GM15510 (cell line): Measurements from ENCODE around the gene RAB28.

ENCODE experiments used
- POLR2A ChIP-seq: IDR thresholded peaks from 3 replicates; pipeline ENCODE4 v1.6.1; 2011; ENCODE audit warnings: borderline replicate concordance; ENCODE audit not compliant: insufficient read length; ENCODE audit errors: extremely low read depth

Gene RAB28

DNA sequence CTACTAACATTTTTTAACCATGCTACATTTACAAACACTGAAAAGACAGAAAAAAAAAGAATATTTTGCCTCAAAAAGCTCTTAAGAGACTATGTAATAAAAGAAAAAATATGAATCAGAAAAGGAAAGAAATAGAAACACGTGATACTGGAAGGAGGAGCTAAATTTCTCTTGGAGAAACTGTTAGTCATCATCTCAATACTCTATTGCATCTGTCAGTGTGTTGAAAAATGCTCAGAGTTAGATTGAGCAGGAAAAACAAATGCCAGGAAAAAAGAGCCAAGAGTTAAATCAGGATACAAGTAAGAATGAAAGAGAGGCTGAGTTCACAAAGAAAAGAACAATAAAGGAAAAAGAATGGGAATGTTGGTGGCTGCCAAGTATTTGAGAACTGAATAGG lies 2.6 kb downstream of the RAB28 start:
- TF ChIP-seq POLR2A: no peak

DNA sequence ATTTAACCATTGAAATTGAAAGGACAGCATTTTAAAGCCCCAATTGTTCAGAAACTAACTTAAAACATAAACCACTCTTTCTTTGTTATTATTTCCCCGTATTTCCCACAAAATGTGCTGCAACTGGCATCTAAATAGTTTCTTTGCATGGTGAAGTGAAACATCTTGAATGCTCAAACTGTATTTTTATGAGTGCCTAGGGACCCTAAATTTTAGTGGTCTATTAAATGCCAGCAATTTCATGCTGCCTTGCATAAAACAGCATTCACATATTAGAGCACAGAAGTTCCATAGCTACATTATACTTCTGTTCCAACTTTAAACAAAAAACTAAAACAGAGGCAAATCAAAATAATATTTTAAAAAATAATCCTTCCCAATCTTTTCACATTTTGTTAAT lies 5.4 kb downstream of the RAB28 start:
- no peak for TF ChIP-seq POLR2A

DNA sequence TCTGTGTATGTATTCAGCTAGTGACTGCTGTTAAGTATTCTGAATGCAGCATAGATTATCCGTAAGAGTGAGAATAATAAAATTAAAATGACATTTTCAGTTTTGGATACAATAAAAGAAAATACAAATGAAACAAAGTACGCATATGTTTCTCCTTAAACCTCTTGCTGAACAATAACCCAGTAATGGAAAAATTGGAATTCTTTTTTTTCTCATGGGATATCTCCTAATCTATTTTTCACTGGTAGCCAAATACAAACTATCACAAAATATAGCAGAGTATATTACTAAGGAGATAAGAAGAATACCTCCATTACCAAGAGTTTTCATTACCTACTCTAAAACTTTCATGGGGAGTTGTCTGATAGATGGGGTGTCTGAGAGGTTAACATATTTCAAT lies 6.0 kb downstream of the RAB28 start:
- no peak for TF ChIP-seq POLR2A

DNA sequence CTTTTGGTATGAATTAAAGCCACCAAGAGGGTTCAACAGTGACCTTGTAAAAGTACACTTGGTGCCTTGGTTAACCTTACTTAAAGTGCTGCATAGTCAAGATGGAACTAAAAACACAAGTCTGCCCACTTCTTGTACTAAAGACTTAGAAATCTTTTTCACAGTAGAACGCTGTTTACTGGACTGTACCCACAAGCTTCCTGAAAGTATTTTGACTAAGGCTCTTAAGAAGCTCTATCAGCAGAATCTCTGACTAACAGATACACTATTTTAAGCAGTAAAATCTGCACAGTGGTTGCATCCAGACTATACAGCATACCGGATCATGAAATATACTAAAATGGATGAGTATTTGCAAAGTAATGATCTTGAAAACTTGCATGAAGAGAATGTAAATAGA lies 7.2 kb downstream of the RAB28 start:
- no peak for TF ChIP-seq POLR2A

DNA sequence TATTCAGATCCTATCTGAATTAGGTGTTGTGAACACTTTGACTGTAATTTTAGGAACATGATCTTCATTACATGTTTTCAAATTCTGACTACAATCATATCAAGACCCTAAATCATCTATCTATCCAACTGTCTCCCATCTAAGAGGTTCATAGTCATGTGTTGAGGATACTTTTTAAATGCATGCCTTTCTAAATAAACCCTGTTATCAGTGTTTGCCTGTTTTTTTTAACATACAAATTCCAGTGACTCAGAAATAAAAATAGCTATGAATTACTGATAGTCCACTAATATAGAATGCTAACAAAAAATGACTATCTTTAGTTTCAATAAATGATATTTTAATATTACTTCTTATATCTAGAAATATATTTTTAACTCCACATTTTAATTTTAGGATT lies 8.0 kb downstream of the RAB28 start:
- no peak for TF ChIP-seq POLR2A

DNA sequence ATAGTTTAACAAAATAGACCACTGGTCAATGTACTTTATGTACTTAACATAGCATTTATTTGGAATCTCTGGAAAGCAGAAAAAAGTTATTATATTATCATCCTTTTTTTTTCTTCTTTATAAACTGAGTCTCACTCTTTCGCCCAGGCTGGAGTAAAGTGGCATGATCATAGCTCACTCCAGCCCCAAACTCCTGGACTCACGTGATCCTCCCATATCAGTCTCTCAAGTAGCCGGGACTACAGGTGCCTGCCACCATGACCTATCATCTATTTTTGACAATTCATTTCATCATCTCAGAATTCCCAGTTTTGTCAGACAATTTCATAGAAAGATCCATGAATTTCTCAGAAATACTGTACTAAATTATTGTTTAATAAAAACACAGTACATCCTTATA lies 12.7 kb downstream of the RAB28 start:
- TF ChIP-seq POLR2A: no peak

DNA sequence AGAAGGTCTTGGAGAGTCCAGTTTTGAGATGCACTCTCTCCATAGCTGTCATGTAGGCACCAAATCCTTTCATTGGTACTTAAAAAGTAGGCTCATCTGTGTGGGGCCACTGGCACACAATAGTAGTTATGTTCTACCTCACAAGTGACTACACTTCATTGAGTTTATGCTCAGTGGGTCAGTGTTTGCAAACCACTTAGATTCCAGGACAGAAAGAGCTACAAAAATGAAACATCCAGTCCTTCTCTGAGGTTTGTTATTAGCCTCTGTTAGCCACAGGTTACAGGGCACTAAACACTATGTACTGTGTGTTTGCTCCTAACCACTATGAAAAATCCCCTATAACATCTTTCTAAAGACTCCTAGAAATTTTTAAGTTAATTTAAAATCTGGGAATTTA lies 13.8 kb downstream of the RAB28 start:
- TF ChIP-seq POLR2A: no peak

DNA sequence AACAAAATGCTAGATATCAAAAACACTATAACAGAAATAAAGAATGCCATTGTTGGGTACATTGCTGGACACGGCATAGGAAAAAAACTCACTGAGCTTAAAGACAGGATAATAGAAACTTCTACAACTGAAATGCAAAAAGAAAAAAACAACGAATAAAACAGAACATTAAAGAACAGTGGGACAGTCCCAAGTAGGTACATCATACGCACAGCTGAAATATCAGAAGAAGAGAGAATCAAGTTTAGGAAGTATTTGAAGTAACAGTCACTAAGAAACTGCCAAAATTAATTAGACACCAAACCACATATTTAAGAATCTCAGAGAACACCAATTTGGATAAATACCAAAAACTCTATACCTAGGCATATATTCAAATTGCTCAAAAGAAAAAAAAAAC lies 19.2 kb downstream of the RAB28 start:
- no peak for TF ChIP-seq POLR2A

DNA sequence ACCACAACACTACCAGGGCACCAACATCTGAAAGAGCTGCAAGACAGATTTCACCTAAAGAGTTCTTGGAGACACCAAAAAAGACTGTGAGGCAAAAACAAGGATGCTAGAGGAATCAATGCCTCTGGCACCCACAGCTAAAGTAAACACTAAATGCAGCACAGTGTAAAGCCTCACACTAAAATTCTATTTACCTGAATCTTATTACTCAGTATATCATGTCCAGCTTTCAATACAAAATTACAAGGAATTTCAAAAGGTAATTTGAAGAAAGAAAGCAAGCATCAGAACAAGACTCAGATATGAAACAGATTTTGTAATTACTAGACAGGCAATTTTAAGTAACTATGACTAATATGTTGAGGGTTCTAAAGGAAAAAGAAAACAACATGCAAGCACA lies 19.6 kb downstream of the RAB28 start:
- TF ChIP-seq POLR2A: no peak

DNA sequence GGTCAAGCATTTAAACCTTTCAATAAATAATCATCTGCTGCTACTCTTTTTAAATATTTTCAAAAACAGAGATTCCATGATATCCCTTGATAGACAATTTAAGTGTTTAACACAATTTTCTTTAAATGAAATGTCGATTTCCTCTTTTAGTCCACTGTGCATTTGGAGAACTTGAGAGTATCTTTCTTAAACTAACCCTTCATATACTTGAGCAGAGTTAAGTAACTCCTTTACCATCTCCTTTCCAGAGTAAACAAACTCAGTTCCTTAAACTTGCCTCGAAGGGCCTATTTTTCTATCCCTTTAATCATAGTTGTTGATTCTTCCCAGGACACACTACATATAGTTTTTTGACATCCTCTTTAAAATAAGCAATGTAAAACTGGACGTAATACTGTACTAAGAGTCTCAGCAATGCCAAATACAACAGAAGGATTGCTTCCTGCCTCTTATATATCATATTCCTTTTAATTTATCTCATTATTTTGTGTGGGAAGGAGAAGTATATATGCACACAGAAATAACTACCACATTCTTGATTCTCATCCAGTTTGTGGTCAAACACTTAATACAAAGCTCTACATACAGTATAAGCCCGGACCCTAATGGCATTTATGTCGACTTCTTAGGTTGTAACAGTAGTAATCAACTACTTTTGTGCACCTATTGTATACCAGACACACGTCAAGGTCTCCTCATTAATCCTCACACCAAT lies 22.8 kb downstream of the RAB28 start:
- no peak for TF ChIP-seq POLR2A

DNA sequence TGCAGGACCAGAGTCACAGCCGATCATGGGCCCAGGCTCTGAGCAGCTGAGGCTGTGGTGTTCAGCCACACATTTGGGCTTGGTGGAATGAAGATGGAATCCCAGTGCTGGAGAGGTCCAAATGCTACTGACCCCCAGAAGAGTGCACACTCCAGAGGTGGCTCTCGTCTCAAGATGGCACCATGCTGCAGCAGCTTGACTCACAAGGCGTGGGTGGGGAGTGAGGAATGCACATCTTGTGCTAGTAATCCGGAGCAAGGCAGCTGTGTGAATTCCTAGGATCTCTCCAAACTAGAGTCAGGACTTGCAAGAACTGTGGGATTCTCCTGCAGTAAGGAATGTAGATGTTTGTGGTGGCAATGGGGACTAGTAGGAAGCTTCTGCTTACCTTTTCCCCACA lies 28.7 kb downstream of the RAB28 start:
- no peak for TF ChIP-seq POLR2A

DNA sequence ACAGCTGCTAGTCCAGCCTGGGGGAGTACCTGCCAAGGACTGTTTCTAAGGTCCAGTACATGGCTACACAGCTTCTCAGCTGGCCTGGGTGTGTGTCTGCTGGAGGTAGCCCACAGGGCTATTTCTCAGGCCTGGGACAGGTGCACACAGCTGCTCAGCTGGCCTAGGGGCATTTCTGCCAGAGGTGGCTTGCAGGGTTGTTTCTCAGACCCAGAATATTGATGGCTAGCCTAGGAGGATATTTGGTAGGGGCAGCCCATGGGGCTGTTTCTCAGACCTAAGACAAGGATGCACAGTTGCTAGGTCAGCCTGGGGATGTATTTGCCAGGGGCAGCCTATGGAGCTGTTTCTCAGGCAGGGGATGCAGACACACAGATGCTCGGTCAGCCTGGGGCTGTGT lies 29.4 kb downstream of the RAB28 start:
- TF ChIP-seq POLR2A: no peak

DNA sequence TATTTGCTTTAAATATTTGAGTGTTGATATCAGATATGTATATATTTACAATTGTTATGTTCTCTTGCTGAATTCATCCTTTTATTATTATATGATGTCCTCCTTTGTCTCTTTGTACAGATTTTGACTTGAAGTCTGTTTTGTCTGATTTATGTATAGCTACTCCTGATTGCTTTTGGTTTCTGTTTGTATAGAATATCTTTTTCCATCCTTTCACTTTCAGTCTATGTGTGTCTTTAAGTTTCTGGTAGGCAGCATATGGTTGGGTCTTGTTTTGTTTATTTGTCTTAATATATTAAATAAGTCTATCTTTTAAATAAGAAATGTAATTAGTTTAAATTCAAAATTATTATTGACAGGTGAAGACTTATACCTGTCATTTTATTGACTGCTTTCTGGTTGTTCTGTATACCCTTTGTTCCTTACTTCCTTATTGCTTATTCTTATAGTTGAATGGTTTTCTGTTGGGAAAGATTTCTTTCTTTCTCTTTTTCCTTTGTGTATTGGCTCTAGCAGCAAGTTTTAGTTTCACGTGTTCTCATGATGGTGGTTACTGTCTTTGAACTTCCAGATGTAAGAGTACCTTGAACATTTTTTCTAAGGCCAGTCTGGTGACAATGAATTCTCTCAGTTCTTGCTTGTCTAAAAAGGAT lies 31.1 kb downstream of the RAB28 start:
- TF ChIP-seq POLR2A: no peak

DNA sequence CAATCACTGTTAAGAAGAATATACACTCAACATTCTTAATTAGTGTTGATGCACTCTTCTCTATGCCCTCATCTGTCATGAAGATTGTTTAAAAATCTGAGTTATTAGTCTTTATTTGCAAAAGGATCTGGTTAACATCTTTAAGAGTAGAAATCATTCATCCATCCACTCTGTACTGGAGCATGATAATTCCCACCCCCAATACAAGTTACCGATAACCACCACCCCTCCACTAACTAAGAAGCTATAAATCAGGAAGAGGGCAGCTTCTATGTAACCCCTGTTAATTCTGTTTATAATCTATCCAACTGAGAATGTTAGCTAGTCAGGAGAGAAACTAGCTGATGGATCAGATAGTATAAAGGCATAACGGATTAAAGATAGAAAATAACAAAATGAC lies 34.5 kb downstream of the RAB28 start:
- TF ChIP-seq POLR2A: no peak

DNA sequence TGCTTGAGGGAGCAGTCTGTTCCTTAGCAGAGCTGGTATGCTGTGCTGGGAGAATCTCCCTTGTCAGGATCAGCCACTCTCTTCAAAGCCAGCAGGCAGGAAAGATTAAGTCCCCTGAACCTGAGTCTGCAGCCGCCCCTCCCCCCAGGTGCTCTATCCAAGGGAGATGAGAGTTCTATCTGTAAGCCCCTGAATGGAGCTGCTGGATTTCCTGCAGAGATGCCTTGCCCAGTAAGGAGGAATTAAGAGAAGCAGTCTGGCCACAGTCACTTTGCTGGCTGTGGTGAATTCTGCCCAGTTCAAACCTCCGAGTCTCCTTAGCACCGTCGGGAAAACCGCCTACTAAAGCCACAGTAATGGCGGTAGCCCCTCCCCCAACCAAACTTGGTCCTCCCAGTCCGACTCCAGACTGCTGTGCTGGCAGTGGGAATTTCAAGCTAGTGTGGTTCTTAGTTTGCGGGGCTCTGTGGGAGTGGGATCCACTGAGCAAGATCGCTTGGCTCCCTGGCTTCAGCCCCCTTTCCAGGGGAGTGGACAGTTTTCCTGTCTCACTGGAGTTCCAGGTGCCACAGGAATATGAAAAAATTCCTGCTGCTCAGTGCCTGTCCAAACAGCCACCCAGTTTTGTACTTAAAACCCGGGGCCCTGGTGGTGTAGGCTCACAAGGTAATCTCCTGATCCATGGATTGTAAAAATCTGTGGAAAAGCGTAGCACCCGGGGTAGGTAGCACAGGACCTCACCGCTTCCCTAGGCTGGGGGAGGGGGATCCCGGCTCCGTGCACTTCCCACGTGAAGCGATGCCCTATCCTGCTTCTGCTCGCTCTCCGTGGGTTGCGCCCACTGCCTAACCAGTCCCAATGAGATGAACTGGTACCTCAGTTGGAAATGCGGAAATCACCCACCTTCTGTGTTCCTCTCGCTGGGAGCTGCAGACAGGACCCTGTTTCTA lies 38.0 kb downstream of the RAB28 start:
- TF ChIP-seq POLR2A: no peak
